Hematopoietic multipotent progenitor cell treated with erythropoietin and hydrocortisone succinate and interleukin-3 and kit ligand, for 8 days (in vitro differentiated cells): ENCODE results near the gene ZNF146.
"Not testable (repeated sequence)": the region's sequence is repeated elsewhere in the genome, so short reads cannot be mapped to it uniquely, and the experiment has no call there.

Experiments
- DNase-seq: peaks from one replicate; pipeline ENCODE4 v3.0.0-alpha.2; 2015

ZNF146 gene

DNA sequence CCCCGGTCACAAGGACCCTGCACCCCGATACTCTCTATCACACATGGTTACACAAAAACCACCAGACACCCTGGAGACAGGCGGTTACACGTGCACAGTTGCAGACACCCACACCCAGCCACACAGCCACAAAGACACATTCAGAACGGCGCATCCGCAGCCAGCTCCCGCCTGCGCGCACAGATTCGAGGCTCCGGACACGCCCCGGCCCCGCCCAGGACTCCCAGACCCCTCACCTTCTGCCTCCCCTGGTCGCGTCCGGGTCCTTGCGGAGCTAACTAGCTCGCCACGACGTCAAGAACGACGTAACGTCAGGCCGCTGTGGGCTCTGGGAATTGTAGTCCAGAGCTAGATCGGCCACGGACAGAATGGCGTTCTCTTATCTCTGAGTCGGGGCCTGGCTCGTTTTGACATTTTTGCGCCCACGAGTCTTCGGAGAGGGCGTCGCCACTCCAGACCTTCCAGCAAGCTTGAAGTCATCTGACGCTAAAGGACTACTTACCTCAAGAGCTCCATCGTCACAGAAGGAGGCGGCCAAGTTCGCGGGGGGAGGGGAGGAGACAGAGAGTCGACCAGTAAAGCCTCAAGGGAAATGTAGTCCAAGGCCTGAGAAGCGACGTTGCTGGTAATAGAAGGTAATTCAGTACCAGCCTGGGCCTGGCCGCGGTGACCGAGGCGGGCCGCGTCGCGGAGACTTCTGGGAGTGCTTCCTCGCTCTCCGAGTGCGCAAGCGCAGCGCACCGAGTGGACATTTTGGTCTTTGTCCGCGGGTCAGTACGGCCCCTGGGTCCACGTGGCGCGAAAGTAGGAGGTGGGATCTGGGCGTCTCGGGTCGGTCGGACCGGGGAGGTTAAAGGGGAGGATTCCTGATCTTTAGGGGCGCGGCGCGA is at the start of gene ZNF146, which contains the start of gene ZNF565:
TSS of gene ZNF146 (plus strand) at position 721 of the 890 bp plus-strand sequence. CDS start 21,335 bp downstream, outside the sequence.
TSS of gene ZNF565 (minus strand) at position 280 of the 890 bp plus-strand sequence. CDS start 12,680 bp downstream, outside the sequence.
- peak; percentile 98 for DNase-seq

DNA sequence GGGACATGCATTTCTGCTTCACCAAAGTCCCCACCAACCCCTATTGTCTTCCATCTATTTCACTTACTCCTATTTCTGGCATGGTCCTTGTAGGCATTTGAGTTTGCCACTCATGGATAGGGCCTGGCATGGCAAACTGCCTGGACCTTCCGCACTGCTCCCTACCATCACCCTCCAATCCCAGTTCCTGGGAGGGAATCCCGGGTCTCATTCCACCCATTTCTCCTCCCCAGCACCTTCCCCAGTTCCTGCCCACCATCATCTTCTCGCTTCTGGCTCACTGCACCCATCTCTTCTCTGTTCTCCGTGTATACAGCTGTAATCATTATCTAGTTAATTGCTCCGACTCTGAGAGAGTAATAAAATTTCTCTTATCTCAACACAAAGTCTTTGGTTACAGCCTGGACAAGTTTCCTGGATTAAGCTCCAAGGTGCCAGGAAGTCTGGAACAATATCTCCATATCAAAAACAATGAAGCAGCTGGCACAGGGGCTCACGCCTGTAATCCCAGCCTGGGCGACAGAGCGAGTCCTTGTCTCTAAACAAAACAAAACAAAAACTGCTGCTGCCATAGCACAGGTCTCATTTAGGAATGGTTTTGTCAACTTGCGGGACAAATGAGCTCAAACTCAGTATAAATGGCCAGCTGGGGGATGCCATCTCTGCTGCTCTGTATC is 45.7 kb upstream of the ZNF146 start:
- no peak for DNase-seq

DNA sequence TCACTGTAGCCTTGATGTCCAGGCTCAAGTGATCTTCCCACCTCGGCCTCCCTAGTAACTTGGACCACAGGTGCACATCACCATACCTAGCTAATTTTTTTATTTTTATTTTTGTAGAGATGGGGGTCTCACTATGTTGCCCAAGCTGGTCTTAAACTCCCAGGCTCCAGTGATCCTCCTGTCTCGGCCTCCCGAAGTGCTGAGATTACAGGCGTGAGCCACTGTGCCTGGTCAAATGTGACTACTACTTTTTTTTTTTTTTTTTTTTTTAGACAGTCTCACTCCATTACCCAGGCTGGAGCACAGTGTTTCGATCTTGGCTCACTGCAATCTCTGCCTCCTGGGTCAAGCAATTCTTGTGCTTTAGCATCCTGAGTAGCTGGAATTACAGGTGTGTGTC is 42.1 kb upstream of the ZNF146 start:
- DNase-seq, result no peak

DNA sequence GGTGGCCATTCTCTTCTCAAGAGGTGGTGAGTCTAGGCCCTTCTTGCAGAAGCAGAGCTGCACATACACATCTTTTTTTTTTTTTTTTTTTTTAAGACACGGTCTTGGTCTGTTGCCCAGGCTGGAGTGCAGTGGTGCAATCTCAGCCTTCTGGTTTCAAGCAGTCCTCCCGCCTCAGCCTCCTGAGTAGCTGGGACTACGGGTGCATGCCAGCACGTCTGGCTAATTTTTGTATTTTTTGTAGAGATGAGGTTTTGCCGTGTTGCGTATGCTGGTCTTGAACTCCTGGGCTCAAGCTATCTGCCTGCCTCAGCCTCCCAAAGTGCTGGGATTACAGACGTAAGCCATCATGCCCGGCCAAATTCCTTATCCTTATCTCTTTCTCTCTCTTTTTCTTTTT is 41.1 kb upstream of the ZNF146 start:
- not testable (repeated sequence) for DNase-seq

DNA sequence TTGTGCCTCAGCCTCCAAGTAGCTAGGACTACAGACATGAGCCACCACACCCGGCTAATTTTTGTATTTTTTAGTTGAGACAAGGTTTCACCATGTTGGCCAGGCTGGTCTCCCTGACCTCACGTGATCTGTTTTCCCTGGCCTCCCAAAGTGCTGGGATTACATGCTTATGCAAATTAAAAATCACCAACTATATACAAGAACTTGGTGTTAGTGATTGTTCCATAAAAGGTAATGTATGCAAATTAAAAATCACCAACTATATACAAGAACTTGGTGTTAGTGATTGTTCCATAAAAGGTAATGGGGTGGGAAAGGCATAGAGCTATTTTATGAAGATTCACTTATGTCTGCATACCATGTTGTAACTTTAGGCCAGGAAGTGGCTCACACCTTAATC is 35.8 kb upstream of the ZNF146 start:
- DNase-seq, result not testable (repeated sequence)

DNA sequence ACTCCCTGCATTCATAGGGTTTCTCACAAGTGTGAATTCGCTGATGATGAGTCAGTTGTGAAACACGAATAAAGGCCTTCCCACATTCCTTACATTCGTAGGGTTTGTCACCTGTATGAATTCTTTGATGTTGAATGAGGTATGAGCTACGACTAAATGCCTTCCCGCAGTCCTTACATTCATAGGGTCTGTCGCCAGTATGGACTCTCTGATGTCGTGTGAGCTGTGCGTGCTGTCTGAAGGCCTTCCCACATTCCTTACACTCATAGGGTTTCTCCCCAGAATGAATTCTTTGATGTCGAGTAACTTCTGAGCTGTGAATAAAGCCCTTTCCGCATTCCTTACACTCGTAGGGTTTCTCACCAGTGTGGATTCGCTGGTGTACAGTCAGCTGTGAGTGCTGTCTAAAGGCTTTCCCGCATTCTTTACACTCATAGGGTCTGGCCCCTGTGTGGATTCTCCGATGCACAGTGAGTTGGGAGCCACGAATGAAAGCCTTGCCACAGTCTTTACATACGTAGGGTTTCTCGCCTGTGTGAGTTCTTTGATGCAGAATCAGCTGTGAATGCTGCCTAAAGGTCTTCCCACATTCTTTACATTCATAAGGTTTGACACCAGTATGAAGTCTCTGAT is 32.2 kb upstream of the ZNF146 start:
- DNase-seq, result no peak

DNA sequence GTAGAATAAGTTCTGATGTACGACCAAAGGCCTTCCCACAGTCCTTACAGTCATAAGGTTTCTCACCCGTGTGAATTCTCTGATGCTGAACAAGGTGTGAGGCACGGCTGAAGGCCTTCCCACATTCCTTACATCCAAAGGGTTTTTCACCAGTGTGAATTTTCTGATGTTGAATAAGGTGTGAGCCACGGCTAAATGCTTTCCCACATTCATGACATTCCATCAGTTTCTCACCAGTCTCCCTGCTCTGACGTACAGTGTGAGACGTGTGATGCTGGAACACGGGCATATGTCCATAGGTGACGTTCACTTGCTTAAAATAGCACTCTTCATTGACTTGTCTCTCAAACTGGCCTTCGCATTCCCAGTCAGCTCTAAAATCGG is 31.7 kb upstream of the ZNF146 start:
- no peak for DNase-seq

DNA sequence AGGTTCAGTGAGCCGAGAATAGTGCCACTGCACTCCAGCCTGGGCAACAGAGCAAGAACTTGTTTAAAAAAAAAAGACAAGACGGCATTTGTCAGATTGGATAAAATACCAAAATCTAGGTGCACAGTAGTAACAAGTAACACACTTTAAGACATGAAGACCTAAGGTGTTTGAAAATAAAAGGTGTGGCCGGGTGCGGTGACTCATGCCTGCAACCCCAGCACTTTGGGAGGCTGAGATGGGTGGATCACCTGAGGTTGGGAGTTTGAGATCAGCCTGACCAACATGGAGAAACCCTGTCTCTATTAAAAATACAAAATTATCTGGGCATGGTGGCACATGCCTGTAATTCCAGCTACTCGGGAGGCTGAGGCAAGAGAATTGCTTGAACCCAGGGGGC is 28.2 kb upstream of the ZNF146 start:
- not testable (repeated sequence) for DNase-seq

DNA sequence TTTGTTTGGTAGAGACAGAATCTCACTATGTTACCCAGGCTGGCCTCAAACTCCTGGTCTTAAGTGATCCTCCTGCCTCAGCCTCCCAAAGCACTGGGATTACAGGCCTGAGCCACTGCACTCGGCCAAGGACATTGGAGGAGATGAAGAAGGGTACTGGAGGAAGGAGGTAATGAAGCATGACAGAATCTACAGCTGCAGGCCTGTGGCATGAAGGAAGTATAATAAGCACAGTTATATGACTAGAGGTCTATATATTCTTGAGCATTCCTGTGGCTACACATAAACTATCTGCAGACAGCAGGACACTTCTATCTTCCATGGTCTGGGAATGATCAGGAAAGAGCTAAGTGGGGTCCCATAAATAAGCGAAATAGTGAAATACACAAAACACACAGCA is 18.7 kb upstream of the ZNF146 start:
- DNase-seq, result no peak

DNA sequence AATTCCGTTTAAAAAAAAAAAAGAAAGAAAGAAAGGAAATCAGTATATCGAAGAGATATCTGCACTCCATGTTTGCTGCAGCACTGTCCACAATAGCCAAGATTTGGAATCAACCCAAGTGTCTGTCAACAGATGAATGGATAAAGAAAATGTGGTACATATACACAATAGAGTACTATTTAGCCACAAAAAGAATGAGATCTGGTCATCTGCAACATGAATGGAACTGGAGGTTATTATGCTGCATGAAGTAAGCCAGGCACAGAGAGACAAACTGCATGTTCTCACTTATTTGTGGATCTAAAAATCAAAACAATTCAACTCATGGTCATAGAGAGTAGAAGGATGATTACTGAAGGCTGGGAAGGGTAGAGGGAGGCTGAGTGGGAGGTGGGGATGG is 16.8 kb upstream of the ZNF146 start:
- DNase-seq, result no peak

DNA sequence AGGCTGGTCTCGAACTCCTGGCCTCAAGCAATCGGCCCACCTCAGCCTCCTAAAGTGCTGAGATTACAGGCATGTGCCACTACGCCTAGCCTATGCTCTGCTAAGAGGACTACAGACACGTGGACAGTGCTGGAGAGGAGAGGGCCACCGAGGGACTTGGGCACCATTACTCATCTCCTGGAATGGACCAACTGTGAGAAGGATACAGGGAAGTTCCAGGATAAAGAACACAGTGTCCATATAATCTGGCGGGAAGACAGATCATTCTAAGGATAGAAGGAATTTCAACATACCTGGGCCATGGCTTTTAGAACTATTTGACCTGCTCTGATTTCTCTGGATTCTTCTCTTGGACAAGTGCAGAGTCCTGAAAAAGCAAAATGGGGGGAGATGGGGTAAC is 13.2 kb upstream of the ZNF146 start:
- no peak for DNase-seq

DNA sequence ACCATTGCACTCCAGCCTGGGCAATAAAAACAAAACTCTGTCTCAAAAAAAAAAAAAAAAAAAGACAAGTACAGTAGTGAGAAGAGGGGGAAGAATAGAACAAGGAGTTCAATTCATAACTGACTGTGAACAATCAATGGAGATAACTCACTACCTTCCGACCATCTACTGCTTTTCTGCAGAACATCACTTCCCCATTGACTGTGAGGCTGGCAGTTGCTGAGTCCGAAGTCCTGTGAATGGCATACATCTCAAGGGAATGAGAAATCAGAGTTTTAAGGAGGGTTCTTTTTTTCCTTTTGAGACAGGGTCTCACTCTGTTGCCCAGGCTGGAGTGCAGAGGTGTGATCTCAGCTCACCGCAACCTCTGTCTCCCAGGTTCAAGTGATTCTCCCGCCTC is 11.6 kb upstream of the ZNF146 start:
- no peak for DNase-seq

DNA sequence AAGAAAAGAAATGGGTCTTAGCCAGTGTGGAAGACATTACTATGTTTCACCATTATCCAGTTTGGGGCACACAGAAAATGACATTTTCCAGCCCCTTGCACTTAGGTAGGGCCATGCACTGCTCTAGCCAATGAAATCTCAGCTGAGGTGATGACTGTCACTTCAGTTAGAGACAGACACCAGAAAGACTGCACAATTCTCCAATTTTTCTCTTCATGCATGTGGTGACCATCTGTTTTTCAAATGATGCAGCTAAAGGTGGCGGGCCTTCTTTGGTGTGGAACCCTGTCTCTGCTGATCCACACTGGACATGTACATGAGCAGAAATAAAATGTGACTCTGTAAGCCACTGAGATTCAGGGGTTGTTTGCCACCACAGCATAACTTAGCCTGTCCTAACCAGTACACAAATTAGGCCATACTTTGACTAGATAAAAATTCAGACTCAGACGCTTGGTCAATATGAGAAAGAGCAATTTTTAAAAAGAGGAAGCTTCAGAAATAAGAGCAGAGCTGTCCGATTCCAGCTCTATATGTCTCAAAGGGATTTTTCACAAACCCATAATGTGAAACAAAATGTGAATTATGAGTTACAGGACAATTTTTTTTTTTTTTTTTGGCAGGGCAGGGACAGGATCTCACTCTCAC is 7.2 kb upstream of the ZNF146 start:
- no peak for DNase-seq

DNA sequence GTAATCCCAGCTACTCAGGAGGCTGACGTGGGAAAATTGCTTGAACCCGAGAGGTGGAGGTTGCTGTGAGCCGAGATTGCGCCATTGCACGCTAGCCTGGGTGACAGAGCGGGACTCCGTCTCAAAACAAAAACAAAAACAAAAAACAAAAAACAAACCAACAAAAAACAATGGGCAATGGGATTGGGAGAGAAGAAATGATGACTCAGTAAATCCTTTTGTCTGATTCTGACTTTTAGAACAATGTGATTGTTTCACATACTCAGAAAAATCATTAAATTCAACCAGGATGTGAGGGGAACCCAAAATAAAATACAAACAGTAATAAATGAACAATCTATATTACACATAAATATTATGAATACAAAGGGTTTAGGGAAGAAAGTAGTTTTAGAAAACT is 5.5 kb upstream of the ZNF146 start:
- DNase-seq, result no peak

DNA sequence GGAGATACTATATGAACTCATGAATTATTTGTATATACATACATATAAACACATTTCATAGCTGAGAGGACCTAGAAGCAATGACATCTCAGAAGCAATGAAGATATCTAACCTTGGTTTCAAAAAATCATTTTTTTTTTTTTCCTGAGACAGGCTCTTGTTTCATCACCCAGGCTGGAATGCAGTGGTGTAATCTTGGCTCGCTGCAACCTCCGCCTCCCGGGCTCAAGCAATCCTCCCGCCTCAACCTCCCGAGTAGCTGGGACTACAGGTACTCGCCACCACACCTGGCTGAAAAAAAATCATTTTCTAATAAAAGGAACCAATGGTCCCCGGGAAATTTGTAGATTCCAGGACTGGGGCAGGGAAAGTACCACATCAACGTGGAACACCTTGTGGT is 4.4 kb upstream of the ZNF146 start:
- no peak for DNase-seq

DNA sequence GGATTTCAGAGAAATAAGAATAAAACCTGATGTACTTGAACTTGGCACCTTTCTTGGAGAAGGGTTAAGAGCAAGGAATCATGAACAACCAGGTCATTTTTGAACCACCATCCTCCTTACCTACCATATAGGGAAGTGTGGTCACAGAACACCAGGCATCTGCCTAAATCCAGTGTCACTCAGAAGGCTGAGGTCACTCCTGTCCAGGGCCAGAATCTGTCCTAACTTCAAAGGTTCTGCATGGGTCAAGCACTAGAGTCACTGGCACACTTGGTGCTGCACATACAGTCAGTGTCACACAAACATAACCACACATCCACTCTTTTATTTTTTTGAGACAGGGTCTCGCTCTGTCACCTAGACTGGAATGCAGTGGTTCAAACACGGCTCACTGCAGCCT is 2.0 kb upstream of the ZNF146 start:
- no peak for DNase-seq

DNA sequence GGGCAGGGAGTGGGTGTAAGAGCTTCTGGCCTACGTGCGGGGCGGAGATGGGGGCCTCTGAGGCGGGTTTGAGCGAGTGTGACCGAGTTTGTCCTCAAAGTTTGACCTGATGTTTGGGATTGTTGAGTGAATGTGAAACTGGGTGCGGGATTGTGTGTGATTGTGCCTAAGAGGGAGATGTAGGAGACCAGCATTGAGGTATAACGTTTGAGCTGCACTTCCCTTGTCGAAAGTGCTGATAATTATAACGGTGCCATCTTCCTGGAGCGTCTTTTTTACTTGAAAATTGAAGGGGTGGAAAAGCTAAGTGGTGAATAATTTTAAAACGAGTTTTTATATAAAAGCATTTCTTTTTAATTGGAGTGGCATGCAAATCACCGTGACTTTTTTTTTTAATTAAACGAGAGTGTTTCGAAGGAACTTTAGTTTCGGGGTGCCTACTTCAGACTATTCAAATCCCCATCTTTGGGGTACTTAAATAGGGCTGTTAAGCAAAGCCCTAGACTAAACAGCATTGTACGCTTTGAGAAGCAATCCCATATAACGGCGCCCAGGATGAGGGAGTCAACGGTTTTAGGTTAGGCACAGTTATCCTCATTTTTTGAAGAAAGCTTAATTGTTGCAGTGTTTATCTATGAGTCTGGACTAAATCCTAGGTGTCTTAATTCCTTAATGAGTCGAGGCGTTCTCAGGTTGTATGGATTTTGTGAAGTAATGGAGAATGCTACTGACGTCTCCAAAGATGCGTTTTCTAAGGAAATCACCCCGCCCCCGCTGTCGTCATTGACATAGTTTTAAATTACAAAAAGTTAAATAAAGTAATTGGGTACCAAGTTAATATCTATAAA is 594 bp downstream of the ZNF146 start:
- peak; percentile 38 for DNase-seq

DNA sequence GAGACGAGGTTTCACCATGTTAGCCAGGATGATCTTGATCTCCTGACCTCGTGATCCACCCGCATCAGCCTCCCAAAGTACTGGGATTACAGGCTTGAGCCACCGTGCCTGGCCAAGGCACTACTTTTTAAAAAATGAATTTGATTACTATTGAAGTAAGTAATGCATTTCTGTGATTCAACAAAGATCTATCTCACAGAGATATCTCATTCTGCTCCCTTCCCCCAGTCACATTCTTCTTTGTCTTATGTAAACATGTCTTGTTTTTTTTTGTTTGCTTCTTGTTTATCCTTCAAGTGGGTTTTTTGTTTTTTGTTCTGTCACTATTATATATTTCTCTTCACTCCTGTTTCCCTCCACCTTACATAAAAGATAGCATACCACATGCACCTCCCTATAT is 6.6 kb downstream of the ZNF146 start:
- DNase-seq, result no peak

DNA sequence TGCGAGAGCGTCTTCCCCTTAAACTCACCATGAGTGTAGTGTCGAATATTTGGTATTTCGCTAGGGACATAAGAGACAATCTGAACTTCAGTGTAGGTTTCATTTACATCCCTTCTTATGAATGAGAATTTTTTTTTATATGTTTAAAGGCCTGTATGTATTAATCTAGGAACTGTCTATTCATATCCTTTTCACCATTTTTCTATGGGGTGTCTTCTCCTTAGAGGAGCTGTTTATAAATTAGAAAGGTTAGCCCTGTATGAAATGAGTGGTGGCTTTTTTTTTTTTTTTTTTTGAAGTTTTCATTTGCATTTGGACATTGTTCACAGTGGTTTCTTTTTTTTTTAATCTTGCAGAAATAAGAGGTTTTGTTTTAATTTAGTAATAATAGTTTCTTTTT is 7.6 kb downstream of the ZNF146 start:
- no peak for DNase-seq

DNA sequence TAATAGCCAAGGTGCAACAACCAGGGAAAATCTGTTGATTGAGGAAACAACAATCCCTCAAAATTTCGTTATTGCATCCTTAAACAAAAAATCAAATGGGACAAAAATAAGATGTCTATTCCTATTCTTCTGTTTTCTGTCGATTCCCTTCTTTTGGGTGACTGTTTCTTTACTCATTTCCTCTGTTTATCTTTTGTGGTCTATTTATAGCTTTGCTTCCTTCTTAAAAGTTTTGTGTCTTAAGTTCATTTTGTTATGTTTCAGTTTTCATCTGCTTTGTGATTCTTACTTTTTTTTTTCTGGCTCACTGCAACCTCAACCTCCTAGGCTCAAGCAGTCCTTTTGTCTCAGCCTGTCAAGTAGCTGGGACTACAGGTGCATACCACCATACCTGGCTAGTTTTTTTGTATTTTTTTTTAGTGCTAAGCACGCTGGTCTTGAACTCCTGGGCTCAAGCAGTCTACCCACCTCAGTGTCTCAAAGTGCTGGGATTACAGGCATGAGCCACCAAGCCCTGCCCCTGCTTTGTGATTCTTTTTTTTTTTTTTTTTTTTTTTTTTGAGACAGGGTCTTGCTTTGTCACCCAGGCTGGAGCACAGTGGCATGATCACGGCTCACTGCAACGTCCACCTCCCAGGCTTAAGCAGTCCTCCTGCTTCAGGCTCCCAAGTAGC is 10.4 kb downstream of the ZNF146 start:
- no peak for DNase-seq

DNA sequence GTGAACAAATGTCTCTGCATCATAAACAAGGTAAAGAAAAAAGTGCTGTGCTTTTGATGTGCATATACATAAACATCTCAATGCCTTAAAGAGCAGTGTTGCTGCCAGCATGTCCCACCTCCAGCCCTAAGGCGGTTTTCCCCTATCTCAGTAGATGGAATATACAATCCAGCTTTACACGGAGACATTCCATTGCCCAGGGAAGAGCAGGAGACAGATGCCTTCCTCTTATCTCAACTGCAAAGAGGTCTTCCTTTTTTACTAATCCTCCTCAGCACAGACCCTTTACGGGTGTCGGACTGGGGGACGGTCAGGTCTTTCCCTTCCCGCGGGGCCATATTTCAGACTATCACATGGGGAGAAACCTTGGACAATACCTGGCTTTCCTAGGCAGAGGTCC is 18.7 kb downstream of the ZNF146 start:
- DNase-seq, result not testable (repeated sequence)
